IPS-18a (cell line): ENCODE results near the gene SPN.
"Not testable (repeated sequence)": the region's sequence is repeated elsewhere in the genome, so short reads cannot be mapped to it uniquely, and the experiment has no call there.

Source experiments
- H3K27ac ChIP-seq: one replicate; pipeline ENCODE4 v1.5.1; 2013; ENCODE audit warnings: low read length
- H3K27me3 ChIP-seq: one replicate; pipeline ENCODE4 v1.6.1; 2013; ENCODE audit warnings: mild to moderate bottlenecking, low read length; ENCODE audit not compliant: control insufficient read depth, insufficient read depth
- H3K36me3 ChIP-seq: one replicate; pipeline ENCODE4 v1.6.1; 2013; ENCODE audit warnings: low read depth, low read length; ENCODE audit not compliant: control insufficient read depth
- H3K4me1 ChIP-seq: one replicate; pipeline ENCODE4 v1.6.1; 2013; ENCODE audit warnings: low read depth, low read length; ENCODE audit not compliant: control insufficient read depth
- H3K4me3 ChIP-seq: one replicate; pipeline ENCODE4 v1.5.1; 2013; ENCODE audit warnings: low read length
- H3K9ac ChIP-seq: one replicate; pipeline ENCODE4 v1.6.1; 2013; ENCODE audit warnings: mild to moderate bottlenecking, low read length, moderate library complexity
- H3K9me3 ChIP-seq: one replicate; pipeline ENCODE4 v1.6.1; 2013; ENCODE audit warnings: low read depth, low read length; ENCODE audit not compliant: control insufficient read depth

The SPN gene

GRCh38 chr16:29684679-29685078, 21.6 kb downstream of the SPN start:
- Histone ChIP-seq H3K4me1 (peaks cover 20% of the 10 kb centered on the region), H3K36me3 (peaks cover 19% of the 10 kb centered on the region), H3K27ac (no peak overlapping the region), H3K9ac (no peak overlapping the region), H3K27me3 (no peaks in the 10 kb centered on the region), H3K9me3 (no peaks in the 10 kb centered on the region), H3K4me3 (no peak overlapping the region)

- H3K27ac ChIP-seq: no peak overlapping the region
- H3K27me3 ChIP-seq: no peaks in the 10 kb centered on the region
- H3K9me3 ChIP-seq: no peaks in the 10 kb centered on the region
- H3K9ac ChIP-seq: no peak overlapping the region
- no peak overlapping the region for H3K4me3 ChIP-seq
- peaks cover 19% of the 10 kb centered on the region for H3K36me3 ChIP-seq
- H3K4me1 ChIP-seq: peaks cover 19% of the 10 kb centered on the region
These were observed 23.8 kb downstream of the SPN start for GRCh38 chr16:29686740-29687332.

GRCh38 chr16:29687755-29688154, 24.7 kb downstream of the SPN start:
- Histone ChIP-seq H3K9me3 (no peaks in the 10 kb centered on the region), H3K4me1 (peaks cover 20% of the 10 kb centered on the region), H3K36me3 (peaks cover 19% of the 10 kb centered on the region), H3K27ac (no peak overlapping the region), H3K27me3 (no peaks in the 10 kb centered on the region), H3K4me3 (no peak overlapping the region), H3K9ac (no peak overlapping the region)

GRCh38 chr16:29688172-29688571, 25.1 kb downstream of the SPN start:
- peaks cover 14% of the 10 kb centered on the region for H3K36me3 ChIP-seq
- H3K9ac ChIP-seq: no peak overlapping the region

GRCh38 chr16:29689490-29690351, 26.7 kb downstream of the SPN start:
- H3K4me3 ChIP-seq, H3K36me3 ChIP-seq, H3K27ac ChIP-seq, H3K9me3 ChIP-seq, H3K27me3 ChIP-seq, H3K9ac ChIP-seq: not testable (repeated sequence)
- peaks cover 20% of the 10 kb centered on the region for H3K4me1 ChIP-seq

More at GRCh38 chr16:29688172-29688571, 25.1 kb downstream of the SPN start:
- Histone ChIP-seq H3K9me3 (no peaks in the 10 kb centered on the region), H3K4me1 (peaks cover 20% of the 10 kb centered on the region), H3K4me3 (no peak overlapping the region), H3K27me3 (no peaks in the 10 kb centered on the region), H3K27ac (no peak overlapping the region)

- not testable (repeated sequence) for H3K9ac ChIP-seq, H3K27ac ChIP-seq, H3K27me3 ChIP-seq, H3K4me3 ChIP-seq, H3K9me3 ChIP-seq
- Histone ChIP-seq H3K4me1 (peaks cover 10% of the 10 kb centered on the region), H3K36me3 (peaks cover 11% of the 10 kb centered on the region)
These were observed 29.6 kb downstream of the SPN start for GRCh38 chr16:29692606-29693005.

- no peaks in the 10 kb centered on the region for H3K9me3 ChIP-seq
- H3K27ac ChIP-seq: no peak overlapping the region
- peaks cover 8% of the 10 kb centered on the region for H3K4me1 ChIP-seq
- peaks cover 11% of the 10 kb centered on the region for H3K36me3 ChIP-seq
- H3K4me3 ChIP-seq: no peak overlapping the region
- no peak overlapping the region for H3K9ac ChIP-seq
- no peaks in the 10 kb centered on the region for H3K27me3 ChIP-seq
These were observed 31.5 kb downstream of the SPN start for GRCh38 chr16:29694384-29695195.

GRCh38 chr16:29695675-29696074, 32.6 kb downstream of the SPN start:
- not testable (repeated sequence) for H3K27me3 ChIP-seq, H3K4me1 ChIP-seq, H3K4me3 ChIP-seq, H3K27ac ChIP-seq, H3K9me3 ChIP-seq, H3K9ac ChIP-seq
- H3K36me3 ChIP-seq: peaks cover 11% of the 10 kb centered on the region

- Histone ChIP-seq H3K9me3 (no peaks in the 10 kb centered on the region), H3K27ac (no peak overlapping the region), H3K27me3 (no peaks in the 10 kb centered on the region), H3K9ac (no peak overlapping the region), H3K36me3 (peaks cover 11% of the 10 kb centered on the region), H3K4me1 (peaks cover 4% of the 10 kb centered on the region), H3K4me3 (no peak overlapping the region)
These were observed 33.9 kb downstream of the SPN start for GRCh38 chr16:29696881-29697331.

GRCh38 chr16:29697391-29697790, 34.3 kb downstream of the SPN start:
- H3K9me3 ChIP-seq: no peaks in the 10 kb centered on the region
- peaks cover 11% of the 10 kb centered on the region for H3K36me3 ChIP-seq
- H3K9ac ChIP-seq: no peak overlapping the region
- H3K4me3 ChIP-seq: no peak overlapping the region
- H3K27me3 ChIP-seq: no peaks in the 10 kb centered on the region
- H3K4me1 ChIP-seq: peaks cover 6% of the 10 kb centered on the region
- no peak overlapping the region for H3K27ac ChIP-seq

GRCh38 chr16:29698042-29698441, 35.0 kb downstream of the SPN start:
- Histone ChIP-seq H3K9ac (no peak overlapping the region), H3K36me3 (peaks cover 11% of the 10 kb centered on the region), H3K27me3 (no peaks in the 10 kb centered on the region), H3K4me1 (peaks cover 9% of the 10 kb centered on the region), H3K27ac (no peak overlapping the region), H3K9me3 (no peaks in the 10 kb centered on the region), H3K4me3 (no peak overlapping the region)
